Retinal pigment epithelial cell (primary cell): ENCODE data around the gene RAP2B.
A peak's percentile ranks its signal among the peaks of the same experiment; 100 is the strongest.

Source experiments
- DNase-seq: peaks from one replicate; pipeline ENCODE4 v3.0.0-alpha.2; 2010; ENCODE audit warnings: low read depth
- H3K4me3 ChIP-seq: 2 replicates; pipeline ENCODE4 v1.5.1; 2011; ENCODE audit warnings: mild to moderate bottlenecking, low read length, control low read depth, moderate library complexity
- TF ChIP-seq, protein P1 (sequence below): conservative IDR thresholded peaks from 2 replicates; pipeline ENCODE4 v1.5.1; 2011; ENCODE audit warnings: low read depth, low read length, control low read depth, inconsistent platforms

RAP2B gene

DNA sequence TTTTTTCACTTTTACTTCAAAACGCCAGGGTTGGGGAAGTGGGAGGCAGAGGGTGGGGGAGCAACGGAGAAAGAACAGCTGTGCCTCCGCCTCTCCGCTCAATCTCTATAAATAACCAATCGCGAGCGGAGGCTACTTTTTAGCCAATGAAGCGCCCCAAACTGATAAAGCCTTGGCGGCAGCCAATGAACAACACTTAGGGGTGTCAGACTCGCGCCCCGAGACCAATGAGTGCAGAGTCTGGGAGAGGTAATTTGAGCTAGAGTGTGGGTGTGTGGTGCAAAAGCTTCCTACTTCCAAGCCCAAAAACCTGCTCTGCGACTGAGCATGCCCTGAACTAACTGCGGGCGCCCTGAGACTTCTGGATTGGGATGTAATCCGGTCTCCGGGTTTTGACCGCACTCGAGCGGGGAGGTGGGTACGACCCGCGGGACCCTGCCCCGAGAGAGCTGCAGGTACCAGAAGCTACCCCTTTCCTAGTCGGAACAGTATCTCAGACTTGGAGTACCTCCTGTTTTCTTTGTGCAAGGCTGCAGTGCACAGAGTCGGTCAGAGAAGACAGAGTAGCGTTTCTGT, 800 bp upstream of the RAP2B start:
- peak overlapping the region; percentile 93 for H3K4me3 ChIP-seq
- DNase-seq = peak; percentile 100
- TF ChIP-seq, protein P1, sequence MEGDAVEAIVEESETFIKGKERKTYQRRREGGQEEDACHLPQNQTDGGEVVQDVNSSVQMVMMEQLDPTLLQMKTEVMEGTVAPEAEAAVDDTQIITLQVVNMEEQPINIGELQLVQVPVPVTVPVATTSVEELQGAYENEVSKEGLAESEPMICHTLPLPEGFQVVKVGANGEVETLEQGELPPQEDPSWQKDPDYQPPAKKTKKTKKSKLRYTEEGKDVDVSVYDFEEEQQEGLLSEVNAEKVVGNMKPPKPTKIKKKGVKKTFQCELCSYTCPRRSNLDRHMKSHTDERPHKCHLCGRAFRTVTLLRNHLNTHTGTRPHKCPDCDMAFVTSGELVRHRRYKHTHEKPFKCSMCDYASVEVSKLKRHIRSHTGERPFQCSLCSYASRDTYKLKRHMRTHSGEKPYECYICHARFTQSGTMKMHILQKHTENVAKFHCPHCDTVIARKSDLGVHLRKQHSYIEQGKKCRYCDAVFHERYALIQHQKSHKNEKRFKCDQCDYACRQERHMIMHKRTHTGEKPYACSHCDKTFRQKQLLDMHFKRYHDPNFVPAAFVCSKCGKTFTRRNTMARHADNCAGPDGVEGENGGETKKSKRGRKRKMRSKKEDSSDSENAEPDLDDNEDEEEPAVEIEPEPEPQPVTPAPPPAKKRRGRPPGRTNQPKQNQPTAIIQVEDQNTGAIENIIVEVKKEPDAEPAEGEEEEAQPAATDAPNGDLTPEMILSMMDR = no peak

DNA sequence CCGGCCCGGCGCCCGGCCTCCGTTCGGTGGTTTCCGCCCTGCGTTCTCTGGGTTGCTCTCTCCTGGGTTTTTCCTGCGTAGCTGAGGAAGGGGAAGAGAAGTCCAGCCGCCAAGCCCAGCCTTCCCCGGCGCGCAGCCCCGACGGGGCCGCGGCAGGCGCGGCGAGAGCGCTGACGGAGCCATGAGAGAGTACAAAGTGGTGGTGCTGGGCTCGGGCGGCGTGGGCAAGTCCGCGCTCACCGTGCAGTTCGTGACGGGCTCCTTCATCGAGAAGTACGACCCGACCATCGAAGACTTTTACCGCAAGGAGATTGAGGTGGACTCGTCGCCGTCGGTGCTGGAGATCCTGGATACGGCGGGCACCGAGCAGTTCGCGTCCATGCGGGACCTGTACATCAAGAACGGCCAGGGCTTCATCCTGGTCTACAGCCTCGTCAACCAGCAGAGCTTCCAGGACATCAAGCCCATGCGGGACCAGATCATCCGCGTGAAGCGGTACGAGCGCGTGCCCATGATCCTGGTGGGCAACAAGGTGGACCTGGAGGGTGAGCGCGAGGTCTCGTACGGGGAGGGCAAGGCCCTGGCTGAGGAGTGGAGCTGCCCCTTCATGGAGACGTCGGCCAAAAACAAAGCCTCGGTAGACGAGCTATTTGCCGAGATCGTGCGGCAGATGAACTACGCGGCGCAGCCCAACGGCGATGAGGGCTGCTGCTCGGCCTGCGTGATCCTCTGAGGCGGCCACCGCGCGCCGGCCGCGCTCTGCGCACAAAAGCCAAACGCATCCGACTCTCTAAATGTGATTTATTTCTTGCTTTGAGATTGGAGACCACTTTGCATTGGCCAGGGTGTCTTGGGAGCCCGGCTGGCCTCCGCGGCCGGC, 727 bp downstream of the RAP2B start:
- no peak for DNase-seq
- TF ChIP-seq, protein P1 = no peak
- peak overlapping the region; percentile 96 for H3K4me3 ChIP-seq

DNA sequence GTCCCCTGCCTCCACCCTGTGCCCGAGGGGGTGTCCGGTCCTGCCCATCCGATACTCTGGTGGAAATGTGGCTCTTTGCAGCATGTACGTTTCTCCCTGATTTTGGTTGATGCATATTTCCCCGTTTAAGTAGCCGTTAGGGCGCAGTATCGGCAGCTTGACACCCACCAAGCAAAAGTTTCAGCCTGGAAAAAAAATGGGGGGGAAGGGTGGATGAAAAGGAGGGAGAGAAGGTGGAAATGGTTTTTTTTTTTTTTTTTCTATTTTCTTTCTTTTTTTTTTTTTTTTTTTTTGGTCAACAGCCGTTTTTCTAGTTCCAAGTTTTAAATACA, 1.3 kb downstream of the RAP2B start:
- TF ChIP-seq, protein P1 = no peak
- no peak for DNase-seq
- H3K4me3 ChIP-seq = peak overlapping the region; percentile 96

DNA sequence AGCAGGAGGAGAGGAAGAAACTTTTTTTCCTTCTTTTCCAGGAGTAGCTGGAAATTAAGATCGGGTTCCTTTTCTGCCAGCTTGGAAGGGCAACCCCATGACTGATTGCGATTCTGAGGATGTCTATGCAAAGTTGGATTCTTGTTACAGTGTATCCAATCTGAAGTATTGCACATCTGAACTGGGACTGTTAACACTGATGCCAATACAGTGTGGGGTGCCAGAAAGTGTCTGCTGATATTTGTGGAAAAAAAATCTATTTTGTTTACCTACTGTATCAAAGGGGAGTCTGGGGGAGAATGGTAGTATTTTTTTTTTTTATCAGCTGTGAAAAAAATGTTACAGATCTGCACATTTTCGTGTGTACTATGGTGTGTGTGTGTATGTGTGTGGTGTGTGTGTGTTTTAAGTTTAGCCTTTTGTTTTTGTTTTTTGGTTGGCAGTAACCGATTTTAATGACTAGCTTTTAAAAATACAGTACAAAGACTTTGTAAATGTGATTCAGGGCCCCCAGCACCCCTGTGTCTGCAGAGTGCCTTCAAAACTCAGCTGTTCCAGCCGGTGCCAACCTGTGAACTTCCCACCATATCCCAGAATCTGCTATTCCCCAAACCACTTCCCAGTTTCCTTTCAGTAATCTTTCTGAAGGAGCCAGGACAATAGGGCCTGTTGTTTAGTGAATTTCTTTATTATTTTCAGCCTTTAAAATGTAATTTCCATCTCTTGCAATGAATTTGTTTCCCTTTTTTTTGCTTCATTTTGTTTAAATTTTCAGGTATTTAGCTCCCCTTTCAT, 1.9 kb downstream of the RAP2B start:
- no peak for DNase-seq
- TF ChIP-seq, protein P1 = no peak
- peak overlapping the region; percentile 96 for H3K4me3 ChIP-seq

DNA sequence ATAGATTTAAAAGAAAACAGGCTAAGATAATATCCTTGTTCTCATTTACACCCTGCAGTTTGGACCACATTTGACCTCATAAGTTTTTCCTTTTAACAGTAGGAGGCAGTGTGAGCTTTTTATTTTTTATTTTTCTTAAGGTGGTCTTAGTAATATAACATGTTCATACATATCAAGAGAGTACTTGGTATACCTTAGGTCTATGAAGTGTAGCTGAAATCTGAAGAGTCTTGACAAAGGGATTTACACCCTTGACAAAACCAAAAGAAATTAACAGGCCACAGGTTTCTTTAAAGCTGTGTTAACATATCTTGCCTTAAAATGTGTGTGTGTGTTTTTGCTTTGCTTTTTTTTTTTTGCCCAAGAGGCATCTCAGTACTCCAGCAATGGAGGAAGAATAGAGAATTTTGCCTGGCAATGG, 3.2 kb downstream of the RAP2B start:
- DNase-seq = no peak
- peak overlapping the region; percentile 96 for H3K4me3 ChIP-seq
- TF ChIP-seq, protein P1 = peak; percentile 34

DNA sequence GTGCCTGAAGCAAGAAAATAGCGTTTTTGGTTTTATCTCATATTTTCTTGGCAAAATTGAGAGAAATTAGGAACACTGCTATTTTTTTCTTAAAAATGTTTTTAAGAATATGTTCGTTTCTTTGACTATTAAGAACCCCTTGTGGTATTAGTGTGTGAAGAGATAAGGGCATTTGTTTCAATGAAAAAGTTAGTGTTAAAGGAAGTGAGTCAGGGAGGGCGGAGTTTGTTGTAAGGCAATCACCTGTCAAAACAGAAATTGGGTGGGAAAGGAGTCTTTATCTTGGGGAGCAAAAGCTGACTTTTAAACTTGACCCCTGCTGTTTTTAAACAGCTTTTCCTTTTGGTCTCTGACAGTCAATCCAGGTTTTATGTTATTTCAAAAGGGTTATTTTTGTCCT, 4.2 kb downstream of the RAP2B start:
- DNase-seq = no peak
- TF ChIP-seq, protein P1 = no peak
- peak overlapping the region; percentile 96 for H3K4me3 ChIP-seq
